Measurements from ENCODE around the gene NAALADL2. TPM values are rescaled to one million over a fixed set of nuclear protein-coding genes. Genes with fewer than 3 reads are reported as not detected.

The NAALADL2 gene
- total RNA-seq, 1 experiment from 2014 or later, result 1.6 TPM

- TF ChIP-seq CTCF (conservative IDR thresholded peaks at IDR 0.05), result no peak
- H3K27ac ChIP-seq (ENCODE audit: insufficient read length, low read depth, low read length), result no peak overlapping the region
- no peaks in the 10 kb centered on the region for H3K4me1 ChIP-seq (ENCODE audit: insufficient read depth, low read length)
- no peaks in the 10 kb centered on the region for H3K79me1 ChIP-seq (ENCODE audit: insufficient read depth, low read depth, low read length, poor library complexity, severe bottlenecking)
- no peak overlapping the region for H3K27ac Mint-ChIP-seq
- no peak overlapping the region for H2BK5ac ChIP-seq (ENCODE audit: insufficient read length, low read length)
- H2BK15ac ChIP-seq (ENCODE audit: low read depth, low read length), result no peak overlapping the region
- H3K56ac ChIP-seq (ENCODE audit: insufficient read length, low read depth, low read length), result no peak overlapping the region
- H3K4me2 ChIP-seq (ENCODE audit: insufficient read depth, insufficient read length, low read length), result no peak overlapping the region
- H3K9me3 Mint-ChIP-seq, result no peaks in the 10 kb centered on the region
- H4K20me1 ChIP-seq (ENCODE audit: control insufficient read depth, insufficient read depth, insufficient read length), result no peaks in the 10 kb centered on the region
- H2BK12ac ChIP-seq (ENCODE audit: insufficient read length, low read depth, low read length), result no peak overlapping the region
- no peak overlapping the region for H3K23ac ChIP-seq (ENCODE audit: insufficient read length, low read depth, low read length)
- DNase-seq, result no peak
- H3K4ac ChIP-seq (ENCODE audit: low read depth, low read length), result no peak overlapping the region
- H3K27me3 ChIP-seq (ENCODE audit: insufficient read depth, low read length), result no peaks in the 10 kb centered on the region
- no peaks in the 10 kb centered on the region for H3K23me2 ChIP-seq (ENCODE audit: insufficient read length, low read depth, low read length, poor library complexity, severe bottlenecking)
- H3K4me1 Mint-ChIP-seq, result no peaks in the 10 kb centered on the region
- WGBS (ENCODE audit: extremely low coverage, insufficient read length, low lambda C conversion rate), result no CpG with 5 or more reads among the region's 2 CpGs
- H3K4me3 Mint-ChIP-seq, result no peak overlapping the region
- no peak overlapping the region for H2BK120ac ChIP-seq (ENCODE audit: low read depth, low read length, poor library complexity, severe bottlenecking)
- no peak overlapping the region for H2AK5ac ChIP-seq (ENCODE audit: insufficient read length, low read length)
- no peak overlapping the region for H2AFZ ChIP-seq (ENCODE audit: low read length)
- no peak overlapping the region for H4K5ac ChIP-seq (ENCODE audit: insufficient read length, low read depth, low read length)
- no peak overlapping the region for H4K91ac ChIP-seq (ENCODE audit: insufficient read length, low read depth, low read length)
- H3K9ac ChIP-seq (ENCODE audit: extremely low read depth, insufficient read length, low read length), result no peak overlapping the region
- no peak overlapping the region for H3K18ac ChIP-seq (ENCODE audit: insufficient read length, low read depth, low read length)
- H3T11ph ChIP-seq (ENCODE audit: low read length), result no peak overlapping the region
- H3K36me3 Mint-ChIP-seq (ENCODE audit: insufficient read depth in 1 of 3, low read depth in 3 of 3), result no peaks in the 10 kb centered on the region
- H4K8ac ChIP-seq (replicated peaks; ENCODE audit: insufficient read length, low read depth, low read length), result no peak overlapping the region
- H2BK20ac ChIP-seq (ENCODE audit: low read depth, low read length, poor library complexity, severe bottlenecking), result no peak overlapping the region
- no peaks in the 10 kb centered on the region for H3K79me2 ChIP-seq (ENCODE audit: insufficient read depth, low read length)
- H3K9me3 ChIP-seq (ENCODE audit: control insufficient read depth, low read depth, low read length), result no peaks in the 10 kb centered on the region
- no peak overlapping the region for H3K14ac ChIP-seq (ENCODE audit: insufficient read depth, low read length)
- H3K27me3 Mint-ChIP-seq (ENCODE audit: low read depth), result no peaks in the 10 kb centered on the region
These were observed 235.2 kb downstream of the NAALADL2 start for GRCh38 chr3:175094344-175094743.

Data from H9 (cell line).